ENCODE measurements around the gene SMTN.
"Not testable (repeated sequence)": the region's sequence is repeated elsewhere in the genome, so short reads cannot be mapped to it uniquely, and the experiment has no call there.

Gene SMTN

GRCh38 chr22:31107894-31108218 lies 26.7 kb downstream of the SMTN start:
- H3K27ac ChIP-seq (replicated peaks), result no peak overlapping the region
- H3K27me3 ChIP-seq (ENCODE audit: insufficient read depth, poor library complexity, severe bottlenecking), result peaks cover 3% of the 10 kb centered on the region
- H3K4me3 ChIP-seq (replicated peaks; ENCODE audit: insufficient read depth, low read length), result peak overlapping the region; percentile 40
- DNase-seq (ENCODE audit: low read depth in 1 of 2, low spot score in 1 of 2), result no peak
- TF ChIP-seq POLR2AphosphoS5 (IDR thresholded peaks at IDR 0.05; ENCODE audit: low read depth) (no peak), CTCF (IDR thresholded peaks at IDR 0.05; ENCODE audit: insufficient read depth, low read length) (no peak)

GRCh38 chr22:31112547-31113091 lies 31.5 kb downstream of the SMTN start:
- not testable (repeated sequence) for H3K27me3 ChIP-seq (ENCODE audit: insufficient read depth, poor library complexity, severe bottlenecking); H3K4me3 ChIP-seq (replicated peaks; ENCODE audit: insufficient read depth, low read length); H3K27ac ChIP-seq (replicated peaks); DNase-seq (ENCODE audit: low read depth in 1 of 2, low spot score in 1 of 2)

GRCh38 chr22:31118046-31118820 lies 37.1 kb downstream of the SMTN start:
- no peak overlapping the region for H3K27ac ChIP-seq (replicated peaks)
- no peak overlapping the region for H3K4me3 ChIP-seq (replicated peaks; ENCODE audit: insufficient read depth, low read length)
- DNase-seq (ENCODE audit: low read depth in 1 of 2, low spot score in 1 of 2), result no peak
- no peaks in the 10 kb centered on the region for H3K27me3 ChIP-seq (ENCODE audit: insufficient read depth, poor library complexity, severe bottlenecking)
- no peak for TF ChIP-seq POLR2AphosphoS5 (IDR thresholded peaks at IDR 0.05; ENCODE audit: low read depth)
- TF ChIP-seq SPI1 (IDR thresholded peaks at IDR 0.05; ENCODE audit: borderline replicate concordance, low read depth), result no peak
- TF ChIP-seq GABPA (IDR thresholded peaks at IDR 0.05; ENCODE audit: low read depth), result no peak
- TF ChIP-seq CTCF (IDR thresholded peaks at IDR 0.05; ENCODE audit: insufficient read depth, low read length), result no peak
- no peak for TF ChIP-seq REST (IDR thresholded peaks at IDR 0.05; ENCODE audit: insufficient replicate concordance, low read depth)

GRCh38 chr22:31119026-31119717 lies 38.1 kb downstream of the SMTN start:
- H3K4me3 ChIP-seq (replicated peaks; ENCODE audit: insufficient read depth, low read length), result no peak overlapping the region
- DNase-seq (ENCODE audit: low read depth in 1 of 2, low spot score in 1 of 2), result no peak
- TF ChIP-seq CTCF (IDR thresholded peaks at IDR 0.05; ENCODE audit: insufficient read depth, low read length) (no peak), SPI1 (IDR thresholded peaks at IDR 0.05; ENCODE audit: borderline replicate concordance, low read depth) (no peak), GABPA (IDR thresholded peaks at IDR 0.05; ENCODE audit: low read depth) (no peak), REST (IDR thresholded peaks at IDR 0.05; ENCODE audit: insufficient replicate concordance, low read depth) (no peak), POLR2AphosphoS5 (IDR thresholded peaks at IDR 0.05; ENCODE audit: low read depth) (no peak)
- H3K27me3 ChIP-seq (ENCODE audit: insufficient read depth, poor library complexity, severe bottlenecking), result no peaks in the 10 kb centered on the region
- H3K27ac ChIP-seq (replicated peaks), result no peak overlapping the region

Measured in HL-60 (cell line).